Omental fat pad (tissue), 4 donors: ENCODE results near the gene SORL1. TPM values are rescaled to one million over a fixed set of nuclear protein-coding genes. Genes with fewer than 3 reads are reported as not detected.

Experiments
- ATAC-seq: fragments of 150-250 bp; one replicate; pipeline ENCODE4 v1.9.1; 2016; ENCODE audit warnings: mild to moderate bottlenecking, moderate library complexity; ENCODE audit not compliant: low FRiP score
- DNase-seq: peaks from one replicate; pipeline ENCODE4 v3.0.0-alpha.2; 2019; ENCODE audit warnings: low spot score
- CTCF ChIP-seq, 3 donors: fragments of 450-650 bp; IDR thresholded peaks; one replicate each; pipeline ENCODE4 v1.5.1; 2016 to 2017; ENCODE audit warnings: antibody characterized with exemption in 3 of 3, mild to moderate bottlenecking in 3 of 3, moderate library complexity in 2 of 3
- total RNA-seq, 4 donors: library from RNA; depleted of rRNA; stranded (reverse); fragments of >200 nt; gene quantifications; one replicate each; pipeline ENCODE4 v1.1.0, GENCODE V29; 2016

The SORL1 gene
- total RNA-seq, 4 donors from 2014 or later, result 5.8 to 93.0 (median 11.1) TPM

DNA sequence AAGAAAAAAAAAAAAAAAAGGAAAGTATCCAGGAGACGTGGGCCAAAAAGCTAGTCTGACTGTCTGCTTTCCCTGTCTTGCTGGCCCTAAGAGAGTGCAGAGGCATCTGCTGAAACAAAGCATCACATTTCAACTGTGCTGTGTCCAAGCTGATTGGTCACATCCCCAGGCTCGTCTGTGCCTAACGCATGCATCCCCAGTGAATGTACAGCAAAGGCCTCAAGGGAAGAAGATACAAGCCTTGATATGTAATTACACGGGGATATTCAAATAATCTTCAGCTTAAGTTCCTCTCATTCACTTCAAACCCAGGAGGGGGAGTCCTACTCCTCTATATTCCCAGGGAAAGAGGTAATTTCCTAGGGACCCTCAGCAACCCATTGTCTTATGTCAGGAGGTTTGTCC, 5.4 kb upstream of the SORL1 start:
- ATAC-seq (no peak), DNase-seq (no peak)
- TF ChIP-seq CTCF (IDR thresholded peaks at IDR 0.05), result no peak

DNA sequence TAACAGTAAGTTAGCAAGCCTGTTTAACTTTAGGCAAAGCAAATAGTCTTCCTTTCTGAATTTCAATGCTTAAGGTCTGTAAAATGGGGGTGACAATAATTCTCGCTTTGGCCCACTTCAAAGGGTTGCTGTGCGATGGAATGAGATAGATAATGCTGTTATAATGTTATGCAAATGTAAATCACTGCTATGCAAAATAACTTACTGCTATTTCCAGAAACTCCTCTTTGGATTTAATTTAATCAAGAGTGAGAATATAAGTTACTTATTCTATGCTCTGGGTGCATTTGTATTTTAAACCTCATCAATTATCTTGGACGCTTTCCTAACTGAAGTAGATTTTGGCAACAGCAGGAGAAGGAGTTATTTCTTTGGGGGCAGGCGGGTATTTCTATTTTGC, 4.1 kb upstream of the SORL1 start:
- TF ChIP-seq CTCF (IDR thresholded peaks at IDR 0.05), result no peak
- ATAC-seq, result no peak
- no peak for DNase-seq

- DNase-seq (no peak), ATAC-seq (no peak)
- no peak for TF ChIP-seq CTCF (IDR thresholded peaks at IDR 0.05)
Measured at GRCh38 chr11:121448431-121448941, 3.6 kb upstream of the SORL1 start.

DNA sequence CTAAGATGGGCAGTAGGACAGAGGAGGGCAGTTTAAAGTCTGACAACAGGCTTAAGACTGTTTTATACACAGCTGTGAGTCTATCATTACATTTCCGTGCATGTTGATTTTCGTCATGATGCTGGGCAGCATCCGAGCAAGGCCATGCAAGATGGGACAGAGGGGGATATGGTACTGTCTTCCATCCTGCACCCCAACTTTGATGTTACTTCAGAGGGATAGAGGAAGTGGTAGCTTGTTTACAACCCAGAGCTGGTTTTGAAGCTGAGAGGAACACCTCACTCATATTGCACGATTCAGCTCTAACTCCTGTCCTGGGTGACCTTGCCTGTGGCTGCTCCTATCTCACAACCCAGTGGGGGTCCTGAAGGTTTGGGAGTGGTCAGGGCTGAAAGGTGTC, 3.0 kb upstream of the SORL1 start:
- no peak for ATAC-seq
- no peak for DNase-seq
- no peak for TF ChIP-seq CTCF (IDR thresholded peaks at IDR 0.05)

- ATAC-seq (no peak), DNase-seq (no peak)
- TF ChIP-seq CTCF (IDR thresholded peaks at IDR 0.05), result no peak
Measured at GRCh38 chr11:121449626-121450025, 2.5 kb upstream of the SORL1 start.

DNA sequence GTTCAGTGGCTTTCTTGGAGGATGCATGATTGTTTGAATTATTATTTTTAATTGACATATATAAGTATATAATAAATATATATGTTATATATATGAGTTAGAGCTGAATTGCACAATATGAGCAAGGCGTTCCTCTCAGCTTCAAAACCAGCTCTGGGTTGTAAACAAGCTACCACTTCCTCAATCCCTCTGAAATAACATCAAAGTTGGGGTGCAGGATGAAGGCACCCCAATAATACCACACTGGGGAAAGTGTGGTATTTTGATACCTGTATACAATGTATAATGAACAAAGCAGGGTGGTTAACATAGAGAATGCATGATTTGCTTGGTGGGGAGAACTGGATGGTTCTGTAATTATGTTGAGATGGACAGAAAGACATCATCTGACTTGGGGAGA, 1.7 kb upstream of the SORL1 start:
- no peak for TF ChIP-seq CTCF (IDR thresholded peaks at IDR 0.05)
- DNase-seq (no peak), ATAC-seq (no peak)

DNA sequence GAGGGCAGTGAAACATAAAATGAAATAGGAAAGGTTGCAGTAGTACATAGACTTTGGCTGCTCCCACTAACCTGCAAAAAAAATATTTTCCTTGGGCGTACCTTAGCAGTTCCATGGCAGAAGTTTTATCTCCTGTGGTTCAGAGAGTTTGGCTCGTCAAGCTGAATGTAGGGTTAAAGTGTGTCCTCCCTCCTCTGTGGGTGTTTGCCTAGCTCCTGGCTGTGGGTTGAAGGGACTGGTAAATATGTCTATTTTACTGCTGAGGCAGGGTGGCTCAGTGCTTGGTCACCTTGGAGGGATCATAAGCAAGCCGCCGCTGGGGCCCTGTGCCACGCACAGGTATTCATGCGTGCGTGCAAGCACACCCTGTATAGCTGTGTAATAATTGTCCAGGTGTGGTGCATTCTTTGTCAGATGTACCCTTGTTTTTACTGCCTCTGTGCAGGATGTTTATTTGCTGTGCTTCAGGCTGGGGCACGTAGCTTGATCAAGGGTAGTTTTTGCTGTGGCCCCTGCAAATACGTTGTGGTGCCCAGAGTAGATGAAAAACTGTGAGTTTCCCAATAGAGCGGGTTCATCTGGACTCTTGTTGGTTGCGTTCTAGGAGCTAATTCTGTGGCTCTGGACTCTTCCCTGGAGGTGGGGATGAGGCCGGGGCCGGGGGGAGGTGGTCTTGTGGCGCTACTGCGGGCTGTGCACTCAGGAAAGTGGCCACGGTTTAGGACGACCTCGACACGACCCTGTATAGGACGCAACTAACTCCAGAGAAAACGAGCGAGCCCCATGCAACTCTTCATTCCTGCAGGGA, 732 bp upstream of the SORL1 start:
- ATAC-seq (peak; percentile 19), DNase-seq (no peak)
- no peak for TF ChIP-seq CTCF (IDR thresholded peaks at IDR 0.05)
